Measurements from ENCODE around the gene ITGA5.
A peak's percentile ranks its signal among the peaks of the same experiment; 100 is the strongest.

DNA sequence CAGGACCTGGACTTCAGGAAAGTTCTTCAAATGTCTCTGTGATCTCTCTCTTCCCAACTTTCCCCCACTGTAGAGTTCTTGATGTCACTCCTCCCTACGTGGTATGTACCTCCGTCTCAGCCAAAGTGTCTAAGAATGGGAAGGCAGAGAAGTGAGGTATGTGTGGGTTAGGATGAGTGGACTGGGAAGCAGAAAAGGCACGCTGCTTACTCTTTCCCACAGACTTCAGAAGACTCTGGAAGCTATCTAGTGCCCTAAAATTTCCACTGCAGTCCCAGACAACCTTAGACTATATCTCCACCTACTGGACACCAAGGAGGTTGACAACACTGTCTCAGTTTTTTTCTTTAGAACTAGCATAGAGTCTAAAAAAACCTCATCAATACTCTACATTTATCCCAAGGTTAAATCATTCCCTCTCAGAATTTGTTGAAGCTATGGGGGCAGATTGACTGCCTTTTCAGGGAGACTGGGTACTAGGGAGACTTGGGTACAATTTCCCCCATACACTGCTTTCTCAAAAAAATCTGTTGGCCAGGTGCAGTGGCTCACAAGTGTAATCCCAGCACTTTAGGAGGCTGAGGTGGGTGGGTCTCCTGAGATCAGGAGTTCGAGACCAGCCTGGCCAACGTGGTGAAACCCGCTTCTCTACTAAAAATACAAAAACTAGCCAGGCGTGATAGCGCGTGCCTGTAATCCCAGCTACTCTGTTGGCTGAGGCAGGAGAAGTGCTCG lies 20.6 kb upstream of the ITGA5 start:
- TF ChIP-seq, protein P1, sequence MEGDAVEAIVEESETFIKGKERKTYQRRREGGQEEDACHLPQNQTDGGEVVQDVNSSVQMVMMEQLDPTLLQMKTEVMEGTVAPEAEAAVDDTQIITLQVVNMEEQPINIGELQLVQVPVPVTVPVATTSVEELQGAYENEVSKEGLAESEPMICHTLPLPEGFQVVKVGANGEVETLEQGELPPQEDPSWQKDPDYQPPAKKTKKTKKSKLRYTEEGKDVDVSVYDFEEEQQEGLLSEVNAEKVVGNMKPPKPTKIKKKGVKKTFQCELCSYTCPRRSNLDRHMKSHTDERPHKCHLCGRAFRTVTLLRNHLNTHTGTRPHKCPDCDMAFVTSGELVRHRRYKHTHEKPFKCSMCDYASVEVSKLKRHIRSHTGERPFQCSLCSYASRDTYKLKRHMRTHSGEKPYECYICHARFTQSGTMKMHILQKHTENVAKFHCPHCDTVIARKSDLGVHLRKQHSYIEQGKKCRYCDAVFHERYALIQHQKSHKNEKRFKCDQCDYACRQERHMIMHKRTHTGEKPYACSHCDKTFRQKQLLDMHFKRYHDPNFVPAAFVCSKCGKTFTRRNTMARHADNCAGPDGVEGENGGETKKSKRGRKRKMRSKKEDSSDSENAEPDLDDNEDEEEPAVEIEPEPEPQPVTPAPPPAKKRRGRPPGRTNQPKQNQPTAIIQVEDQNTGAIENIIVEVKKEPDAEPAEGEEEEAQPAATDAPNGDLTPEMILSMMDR (IDR thresholded peaks at IDR 0.05) = peak in 3 of 4 experiments; percentile 74 to 93 (median 84)
- TF ChIP-seq POLR2AphosphoS5 (IDR thresholded peaks at IDR 0.05) = peak; percentile 61

Measured in prostate gland (tissue), 2 donors.